GM12865 (cell line): ENCODE results near the gene ELOVL2.
"Not testable (repeated sequence)": the region's sequence is repeated elsewhere in the genome, so short reads cannot be mapped to it uniquely, and the experiment has no call there.

ENCODE experiments used
- DNase-seq: peaks from one replicate; pipeline ENCODE4 v3.0.0; 2010; ENCODE audit warnings: low read depth
- H3K4me3 ChIP-seq: 2 replicates; pipeline ENCODE4 v1.5.1; 2011; ENCODE audit warnings: mild to moderate bottlenecking, low read depth, low read length, control low read depth
- CTCF ChIP-seq: IDR thresholded peaks from 2 replicates; pipeline ENCODE4 v1.5.1; 2011; ENCODE audit warnings: low read length, control low read depth, low read depth, inconsistent platforms; ENCODE audit not compliant: insufficient read depth; ENCODE audit errors: missing control alignments

The ELOVL2 gene

DNA sequence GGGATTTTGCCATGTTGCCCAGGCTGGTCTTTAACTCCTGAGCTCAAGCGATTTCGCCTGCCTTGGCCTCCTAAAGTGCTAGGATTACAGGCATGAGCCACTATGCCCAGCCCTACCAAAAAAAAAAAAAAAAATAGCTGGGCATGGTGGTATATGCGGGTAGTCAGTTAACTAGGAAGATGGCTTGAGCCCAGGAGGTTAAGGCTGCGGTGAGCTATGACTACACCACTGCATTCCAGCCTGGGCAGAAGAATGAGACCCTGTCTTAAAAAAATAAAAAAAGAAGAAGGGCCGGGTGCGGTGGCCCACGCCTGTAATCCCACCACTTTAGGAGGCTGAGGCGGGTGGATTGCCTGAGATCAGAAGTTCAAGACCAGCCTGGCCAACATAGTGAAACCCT is 50.2 kb downstream of the ELOVL2 start:
- no peak overlapping the region for H3K4me3 ChIP-seq
- no peak for DNase-seq
- TF ChIP-seq CTCF: no peak

DNA sequence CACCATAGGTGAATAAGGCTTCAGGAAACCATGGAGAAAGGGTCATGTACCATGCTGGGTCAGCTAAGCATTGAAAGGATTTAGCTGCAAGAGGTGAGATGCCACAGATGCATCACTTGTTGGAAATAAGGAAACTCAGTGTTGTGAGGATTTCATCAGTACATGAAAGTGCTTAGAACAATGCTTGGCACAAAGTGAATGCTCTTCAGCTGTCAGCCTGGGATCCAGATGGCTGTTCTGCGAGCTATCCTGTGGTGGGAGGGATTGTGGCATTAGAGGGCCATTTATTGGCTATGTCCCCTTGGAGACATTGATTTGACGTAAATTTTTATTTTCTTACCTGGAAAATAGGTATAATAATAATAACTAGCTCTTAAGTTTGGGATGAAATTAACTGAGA is 53.0 kb downstream of the ELOVL2 start:
- H3K4me3 ChIP-seq: no peak overlapping the region
- no peak for DNase-seq
- no peak for TF ChIP-seq CTCF

DNA sequence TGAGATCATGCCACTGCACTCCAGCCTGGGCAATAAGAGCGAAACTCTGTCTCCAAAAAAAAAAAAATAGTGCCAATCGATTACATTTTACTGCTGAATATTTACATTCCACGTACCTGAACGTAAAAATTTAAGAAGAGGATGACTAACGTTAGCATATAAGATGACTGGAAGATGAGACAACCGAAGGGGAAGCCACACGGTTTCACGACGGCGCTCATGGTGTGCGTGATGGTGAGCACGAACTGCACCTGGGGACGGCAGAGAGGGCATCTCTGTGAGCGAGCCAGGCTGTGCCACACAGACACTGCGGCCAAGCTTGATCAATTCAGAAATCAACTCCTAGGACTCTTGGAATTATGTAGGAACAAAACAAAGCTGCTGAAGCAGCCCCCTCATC is 54.5 kb downstream of the ELOVL2 start:
- TF ChIP-seq CTCF: no peak
- DNase-seq: no peak
- no peak overlapping the region for H3K4me3 ChIP-seq

- DNase-seq, H3K4me3 ChIP-seq: not testable (repeated sequence)
Observed at GRCh38 chr6:10984959-10985358, 59.1 kb downstream of the ELOVL2 start.

DNA sequence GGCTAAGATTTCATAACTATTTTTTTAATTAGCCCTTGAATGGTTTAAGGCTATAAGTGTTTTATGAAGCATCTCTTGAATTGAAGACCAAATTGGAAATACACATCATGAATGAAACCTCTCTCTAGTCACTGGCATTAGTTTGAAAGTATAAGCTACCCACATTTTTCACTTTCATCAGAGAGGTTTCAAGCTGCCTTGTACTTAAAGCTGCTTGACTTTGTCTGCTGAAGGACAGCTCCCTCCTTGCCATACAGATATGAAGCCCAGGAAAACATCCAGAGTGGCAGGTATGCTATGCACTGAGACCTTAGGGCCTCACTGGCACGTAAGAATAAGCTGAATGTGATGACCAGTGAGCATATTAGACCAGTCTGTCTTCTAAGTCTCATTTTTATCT is 62.7 kb downstream of the ELOVL2 start:
- DNase-seq: no peak
- no peak for TF ChIP-seq CTCF
- no peak overlapping the region for H3K4me3 ChIP-seq

DNA sequence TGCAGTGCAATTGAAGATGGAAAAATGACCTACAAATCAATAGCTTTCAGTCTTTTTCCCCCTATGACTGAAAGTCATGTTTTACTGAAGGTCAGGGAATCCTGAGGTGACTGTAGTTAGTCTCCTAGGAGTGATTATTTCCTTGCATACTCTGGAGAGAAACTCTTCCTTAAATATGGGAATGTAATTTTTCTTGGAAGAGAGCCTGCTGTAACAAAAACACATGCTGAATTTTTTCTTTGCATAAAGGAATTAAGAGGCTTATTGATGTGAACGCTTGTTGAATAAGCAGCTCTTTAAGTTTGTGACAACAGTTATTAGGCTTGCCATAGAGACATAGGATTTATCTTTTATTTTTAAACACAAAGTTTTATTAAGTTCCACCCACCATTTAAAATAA is 64.5 kb downstream of the ELOVL2 start:
- H3K4me3 ChIP-seq: no peak overlapping the region
- no peak for TF ChIP-seq CTCF
- no peak for DNase-seq

- no peak for DNase-seq
- no peak overlapping the region for H3K4me3 ChIP-seq
- no peak for TF ChIP-seq CTCF
Observed at GRCh38 chr6:10977231-10977968, 66.7 kb downstream of the ELOVL2 start.
